Gastrocnemius medialis (tissue), 4 donors: ENCODE measurements around the gene FGFR4.

Experiments used
- POLR2A ChIP-seq, 2 donors: fragments of 450-650 bp; IDR thresholded peaks; one replicate each; pipeline ENCODE4 v1.6.1; 2017; ENCODE audit warnings: antibody characterized with exemption in 2 of 2, mild to moderate bottlenecking in 2 of 2, moderate library complexity in 2 of 2
- TF ChIP-seq, protein P1 (sequence below), 5 experiments: fragments of 450-650 bp in 3 of 5; fragments of 200-600 bp in 2 of 5; sonication (generic) in 2 of 5; IDR thresholded peaks in 4 of 5; conservative IDR thresholded peaks in 1 of 5; 1 replicate in 4 of 5; 2 replicates in 1 of 5; pipeline ENCODE4 v1.5.1; 2016 to 2019; ENCODE audit warnings: antibody characterized with exemption in 5 of 5, mild to moderate bottlenecking in 3 of 5, moderate library complexity in 3 of 5

DNA sequence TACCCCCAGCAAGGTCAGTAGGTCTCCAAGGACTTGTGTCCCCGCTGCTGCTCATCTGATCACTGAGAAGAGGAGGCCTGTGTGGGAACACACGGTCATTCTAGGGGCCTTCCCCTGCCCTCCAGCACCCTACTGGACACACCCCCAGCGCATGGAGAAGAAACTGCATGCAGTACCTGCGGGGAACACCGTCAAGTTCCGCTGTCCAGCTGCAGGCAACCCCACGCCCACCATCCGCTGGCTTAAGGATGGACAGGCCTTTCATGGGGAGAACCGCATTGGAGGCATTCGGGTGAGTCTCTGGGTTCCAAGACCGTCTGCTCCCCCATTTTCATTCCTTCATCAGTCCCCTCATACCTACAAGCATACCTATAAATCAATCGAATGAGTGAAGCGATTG lies 4.1 kb downstream of the FGFR4 start:
- TF ChIP-seq, protein P1, sequence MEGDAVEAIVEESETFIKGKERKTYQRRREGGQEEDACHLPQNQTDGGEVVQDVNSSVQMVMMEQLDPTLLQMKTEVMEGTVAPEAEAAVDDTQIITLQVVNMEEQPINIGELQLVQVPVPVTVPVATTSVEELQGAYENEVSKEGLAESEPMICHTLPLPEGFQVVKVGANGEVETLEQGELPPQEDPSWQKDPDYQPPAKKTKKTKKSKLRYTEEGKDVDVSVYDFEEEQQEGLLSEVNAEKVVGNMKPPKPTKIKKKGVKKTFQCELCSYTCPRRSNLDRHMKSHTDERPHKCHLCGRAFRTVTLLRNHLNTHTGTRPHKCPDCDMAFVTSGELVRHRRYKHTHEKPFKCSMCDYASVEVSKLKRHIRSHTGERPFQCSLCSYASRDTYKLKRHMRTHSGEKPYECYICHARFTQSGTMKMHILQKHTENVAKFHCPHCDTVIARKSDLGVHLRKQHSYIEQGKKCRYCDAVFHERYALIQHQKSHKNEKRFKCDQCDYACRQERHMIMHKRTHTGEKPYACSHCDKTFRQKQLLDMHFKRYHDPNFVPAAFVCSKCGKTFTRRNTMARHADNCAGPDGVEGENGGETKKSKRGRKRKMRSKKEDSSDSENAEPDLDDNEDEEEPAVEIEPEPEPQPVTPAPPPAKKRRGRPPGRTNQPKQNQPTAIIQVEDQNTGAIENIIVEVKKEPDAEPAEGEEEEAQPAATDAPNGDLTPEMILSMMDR (IDR thresholded peaks at IDR 0.05 in 4 of 5, conservative IDR thresholded peaks at IDR 0.05 in 1 of 5): no peak
- no peak for TF ChIP-seq POLR2A (IDR thresholded peaks at IDR 0.05)
